Measurements from ENCODE around the gene TNFRSF18. TPM values are rescaled to one million over a fixed set of nuclear protein-coding genes. Genes with fewer than 3 reads are reported as not detected.
"Not testable (repeated sequence)": the region's sequence is repeated elsewhere in the genome, so short reads cannot be mapped to it uniquely, and the experiment has no call there.

The TNFRSF18 gene
- polyA plus RNA-seq, 2 donors, result 1.9 to 4.3 TPM

GRCh38 chr1:1198423-1199140, 7.8 kb downstream of the TNFRSF18 start:
- Histone ChIP-seq H3K27me3 (ENCODE audit: control insufficient read depth in 1 of 2, insufficient read depth in 2 of 2, low read length in 2 of 2) (peaks cover 0 to 7% of the 10 kb centered on the region in 2 donors), H3K9me3 (ENCODE audit: control insufficient read depth in 2 of 2, insufficient read depth in 1 of 2, low read depth in 1 of 2, low read length in 1 of 2) (no peaks in the 10 kb centered on the region), H3K4me3 (ENCODE audit: low read depth in 1 of 2, low read length in 2 of 2) (no peak overlapping the region), H3K36me3 (ENCODE audit: control insufficient read depth in 2 of 2, insufficient read depth in 2 of 2, low read length in 1 of 2) (no peaks in the 10 kb centered on the region), H3K27ac (ENCODE audit: low read depth in 2 of 2, low read length in 1 of 2) (no peak overlapping the region), H3K4me1 (ENCODE audit: control insufficient read depth in 2 of 2, insufficient read depth in 2 of 2, low read length in 1 of 2) (no peaks in the 10 kb centered on the region)
- 76 to 81% methylated on average over 23 of the region's 23 CpGs for WGBS, 2 donors

GRCh38 chr1:1197551-1198422, 8.6 kb downstream of the TNFRSF18 start:
- Histone ChIP-seq H3K4me1 (ENCODE audit: control insufficient read depth in 2 of 2, insufficient read depth in 2 of 2, low read length in 1 of 2) (no peaks in the 10 kb centered on the region), H3K4me3 (ENCODE audit: low read depth in 1 of 2, low read length in 2 of 2) (no peak overlapping the region), H3K9me3 (ENCODE audit: control insufficient read depth in 2 of 2, insufficient read depth in 1 of 2, low read depth in 1 of 2, low read length in 1 of 2) (no peaks in the 10 kb centered on the region), H3K27me3 (ENCODE audit: control insufficient read depth in 1 of 2, insufficient read depth in 2 of 2, low read length in 2 of 2) (peaks cover 0 to 7% of the 10 kb centered on the region in 2 donors), H3K36me3 (ENCODE audit: control insufficient read depth in 2 of 2, insufficient read depth in 2 of 2, low read length in 1 of 2) (no peaks in the 10 kb centered on the region), H3K27ac (ENCODE audit: low read depth in 2 of 2, low read length in 1 of 2) (no peak overlapping the region)
- 91 to 93% methylated on average over 45 to 48 of the region's 48 CpGs for WGBS, 2 donors

GRCh38 chr1:1197188-1197500, 9.2 kb downstream of the TNFRSF18 start:
- Histone ChIP-seq H3K9me3 (ENCODE audit: control insufficient read depth in 2 of 2, insufficient read depth in 1 of 2, low read depth in 1 of 2, low read length in 1 of 2) (no peaks in the 10 kb centered on the region), H3K4me3 (ENCODE audit: low read depth in 1 of 2, low read length in 2 of 2) (no peak overlapping the region), H3K27me3 (ENCODE audit: control insufficient read depth in 1 of 2, insufficient read depth in 2 of 2, low read length in 2 of 2) (peaks cover 0 to 7% of the 10 kb centered on the region in 2 donors), H3K27ac (ENCODE audit: low read depth in 2 of 2, low read length in 1 of 2) (no peak overlapping the region), H3K4me1 (ENCODE audit: control insufficient read depth in 2 of 2, insufficient read depth in 2 of 2, low read length in 1 of 2) (no peaks in the 10 kb centered on the region), H3K36me3 (ENCODE audit: control insufficient read depth in 2 of 2, insufficient read depth in 2 of 2, low read length in 1 of 2) (no peaks in the 10 kb centered on the region)
- 90 to 92% methylated on average over 8 of the region's 8 CpGs for WGBS, 2 donors

- no peaks in the 10 kb centered on the region for H3K9me3 ChIP-seq (ENCODE audit: control insufficient read depth in 2 of 2, insufficient read depth in 1 of 2, low read depth in 1 of 2, low read length in 1 of 2)
- no peaks in the 10 kb centered on the region for H3K4me1 ChIP-seq (ENCODE audit: control insufficient read depth in 2 of 2, insufficient read depth in 2 of 2, low read length in 1 of 2)
- peaks cover 0 to 7% of the 10 kb centered on the region in 2 donors for H3K27me3 ChIP-seq (ENCODE audit: control insufficient read depth in 1 of 2, insufficient read depth in 2 of 2, low read length in 2 of 2)
- 75 to 79% methylated on average over 13 of the region's 13 CpGs for WGBS, 2 donors
- no peak overlapping the region for H3K27ac ChIP-seq (ENCODE audit: low read depth in 2 of 2, low read length in 1 of 2)
- H3K36me3 ChIP-seq (ENCODE audit: control insufficient read depth in 2 of 2, insufficient read depth in 2 of 2, low read length in 1 of 2), result no peaks in the 10 kb centered on the region
- no peak overlapping the region for H3K4me3 ChIP-seq (ENCODE audit: low read depth in 1 of 2, low read length in 2 of 2)
Observed at GRCh38 chr1:1196431-1197187, 9.8 kb downstream of the TNFRSF18 start.

GRCh38 chr1:1195726-1196125, 10.7 kb downstream of the TNFRSF18 start:
- not testable (repeated sequence) for H3K4me3 ChIP-seq (ENCODE audit: low read depth in 1 of 2, low read length in 2 of 2)
- WGBS, 2 donors, result 83 to 97% methylated on average over 6 of the region's 6 CpGs

GRCh38 chr1:1194723-1195122, 11.7 kb downstream of the TNFRSF18 start:
- H3K27ac ChIP-seq (ENCODE audit: low read depth in 2 of 2, low read length in 1 of 2), result no peak overlapping the region
- no peaks in the 10 kb centered on the region for H3K4me1 ChIP-seq (ENCODE audit: control insufficient read depth in 2 of 2, insufficient read depth in 2 of 2, low read length in 1 of 2)
- no peaks in the 10 kb centered on the region for H3K27me3 ChIP-seq (ENCODE audit: control insufficient read depth in 1 of 2, insufficient read depth in 2 of 2, low read length in 2 of 2)
- H3K36me3 ChIP-seq (ENCODE audit: control insufficient read depth in 2 of 2, insufficient read depth in 2 of 2, low read length in 1 of 2), result no peaks in the 10 kb centered on the region
- H3K9me3 ChIP-seq (ENCODE audit: control insufficient read depth in 2 of 2, insufficient read depth in 1 of 2, low read depth in 1 of 2, low read length in 1 of 2), result no peaks in the 10 kb centered on the region
- WGBS, 2 donors, result 89 to 97% methylated on average over 3 of the region's 3 CpGs
- no peak overlapping the region for H3K4me3 ChIP-seq (ENCODE audit: low read depth in 1 of 2, low read length in 2 of 2)

More at GRCh38 chr1:1195726-1196125, 10.7 kb downstream of the TNFRSF18 start:
- H3K27ac ChIP-seq (ENCODE audit: low read depth in 2 of 2, low read length in 1 of 2); H3K36me3 ChIP-seq (ENCODE audit: control insufficient read depth in 2 of 2, insufficient read depth in 2 of 2, low read length in 1 of 2); H3K9me3 ChIP-seq (ENCODE audit: control insufficient read depth in 2 of 2, insufficient read depth in 1 of 2, low read depth in 1 of 2, low read length in 1 of 2); H3K4me1 ChIP-seq (ENCODE audit: control insufficient read depth in 2 of 2, insufficient read depth in 2 of 2, low read length in 1 of 2); H3K27me3 ChIP-seq (ENCODE audit: control insufficient read depth in 1 of 2, insufficient read depth in 2 of 2, low read length in 2 of 2): not testable (repeated sequence)

GRCh38 chr1:1191734-1192133, 14.7 kb downstream of the TNFRSF18 start:
- Histone ChIP-seq H3K4me1 (ENCODE audit: control insufficient read depth in 2 of 2, insufficient read depth in 2 of 2, low read length in 1 of 2) (no peaks in the 10 kb centered on the region), H3K9me3 (ENCODE audit: control insufficient read depth in 2 of 2, insufficient read depth in 1 of 2, low read depth in 1 of 2, low read length in 1 of 2) (no peaks in the 10 kb centered on the region), H3K36me3 (ENCODE audit: control insufficient read depth in 2 of 2, insufficient read depth in 2 of 2, low read length in 1 of 2) (no peaks in the 10 kb centered on the region), H3K27ac (ENCODE audit: low read depth in 2 of 2, low read length in 1 of 2) (peak overlapping the region in 1 of 2 donors; percentile 78), H3K4me3 (ENCODE audit: low read depth in 1 of 2, low read length in 2 of 2) (no peak overlapping the region), H3K27me3 (ENCODE audit: control insufficient read depth in 1 of 2, insufficient read depth in 2 of 2, low read length in 2 of 2) (no peaks in the 10 kb centered on the region)
- WGBS, 2 donors, result 77% methylated on average over 11 of the region's 11 CpGs

GRCh38 chr1:1189111-1189510, 17.3 kb downstream of the TNFRSF18 start:
- Histone ChIP-seq H3K4me3 (ENCODE audit: low read depth in 1 of 2, low read length in 2 of 2) (no peak overlapping the region), H3K4me1 (ENCODE audit: control insufficient read depth in 2 of 2, insufficient read depth in 2 of 2, low read length in 1 of 2) (no peaks in the 10 kb centered on the region)
- WGBS, 2 donors, result 68 to 76% methylated on average over 5 of the region's 5 CpGs

GRCh38 chr1:1187938-1188337, 18.5 kb downstream of the TNFRSF18 start:
- Histone ChIP-seq H3K4me1 (ENCODE audit: control insufficient read depth in 2 of 2, insufficient read depth in 2 of 2, low read length in 1 of 2) (no peaks in the 10 kb centered on the region), H3K27ac (ENCODE audit: low read depth in 2 of 2, low read length in 1 of 2) (no peak overlapping the region), H3K4me3 (ENCODE audit: low read depth in 1 of 2, low read length in 2 of 2) (no peak overlapping the region), H3K27me3 (ENCODE audit: control insufficient read depth in 1 of 2, insufficient read depth in 2 of 2, low read length in 2 of 2) (no peaks in the 10 kb centered on the region), H3K9me3 (ENCODE audit: control insufficient read depth in 2 of 2, insufficient read depth in 1 of 2, low read depth in 1 of 2, low read length in 1 of 2) (no peaks in the 10 kb centered on the region), H3K36me3 (ENCODE audit: control insufficient read depth in 2 of 2, insufficient read depth in 2 of 2, low read length in 1 of 2) (no peaks in the 10 kb centered on the region)

More at GRCh38 chr1:1189111-1189510, 17.3 kb downstream of the TNFRSF18 start:
- Histone ChIP-seq H3K9me3 (ENCODE audit: control insufficient read depth in 2 of 2, insufficient read depth in 1 of 2, low read depth in 1 of 2, low read length in 1 of 2) (no peaks in the 10 kb centered on the region), H3K27me3 (ENCODE audit: control insufficient read depth in 1 of 2, insufficient read depth in 2 of 2, low read length in 2 of 2) (no peaks in the 10 kb centered on the region), H3K27ac (ENCODE audit: low read depth in 2 of 2, low read length in 1 of 2) (no peak overlapping the region), H3K36me3 (ENCODE audit: control insufficient read depth in 2 of 2, insufficient read depth in 2 of 2, low read length in 1 of 2) (no peaks in the 10 kb centered on the region)

Data from esophagus (tissue), 2 donors.